ENCODE data around the gene PET117. TPM values are rescaled to one million over a fixed set of nuclear protein-coding genes. Genes with fewer than 3 reads are reported as not detected.

PET117 gene
- total and polyA plus RNA-seq, 4 donors: 8.9 to 13.5 (median 12.0) TPM

DNA sequence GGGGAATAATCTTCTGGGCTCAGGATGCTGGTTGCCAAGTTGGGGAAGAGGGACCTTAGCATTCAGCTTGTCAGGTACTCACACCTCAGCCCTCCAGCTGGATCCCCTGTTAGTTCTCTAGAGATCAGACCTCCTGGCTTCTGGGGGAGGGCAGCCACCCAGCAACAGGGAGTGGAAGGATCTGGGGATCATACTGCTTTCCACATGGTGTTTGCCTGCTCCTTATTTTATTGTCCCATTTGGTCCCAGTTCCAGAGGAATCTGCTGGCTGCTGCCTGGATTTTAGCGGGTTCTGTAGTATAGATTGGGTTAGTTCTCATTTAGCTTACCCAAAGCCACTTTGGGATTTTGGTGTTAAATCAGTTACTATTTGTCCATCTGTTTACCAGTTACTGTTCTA, 29.3 kb downstream of the PET117 start:
- no peak overlapping the region for H3K9ac ChIP-seq (ENCODE audit: insufficient read depth in 1 of 2, low read length in 2 of 2)
- no peaks in the 10 kb centered on the region for H3K9me3 ChIP-seq (ENCODE audit: control insufficient read depth in 4 of 4, insufficient read depth in 3 of 4, low read length in 3 of 4)
- no peak overlapping the region for H3K27ac ChIP-seq (ENCODE audit: low read depth in 1 of 2, low read length in 1 of 2)
- ATAC-seq (ENCODE audit: insufficient read depth, low FRiP score) (no peak), DNase-seq (no peak)
- H3K27me3 ChIP-seq (ENCODE audit: control insufficient read depth in 3 of 3, insufficient read depth in 3 of 3, low read length in 2 of 3): no peaks in the 10 kb centered on the region
- H3K36me3 ChIP-seq (ENCODE audit: control insufficient read depth in 4 of 4, insufficient read depth in 4 of 4, low read length in 4 of 4): peaks cover 11 to 32% (median 20%) of the 10 kb centered on the region in 4 donors
- H3K4me3 ChIP-seq: no peak overlapping the region
- H3K4me1 ChIP-seq (ENCODE audit: control insufficient read depth in 5 of 5, insufficient read depth in 5 of 5, low read length in 5 of 5): peaks cover 0 to 4% (median 0%) of the 10 kb centered on the region in 5 donors
- TF ChIP-seq, protein P1, sequence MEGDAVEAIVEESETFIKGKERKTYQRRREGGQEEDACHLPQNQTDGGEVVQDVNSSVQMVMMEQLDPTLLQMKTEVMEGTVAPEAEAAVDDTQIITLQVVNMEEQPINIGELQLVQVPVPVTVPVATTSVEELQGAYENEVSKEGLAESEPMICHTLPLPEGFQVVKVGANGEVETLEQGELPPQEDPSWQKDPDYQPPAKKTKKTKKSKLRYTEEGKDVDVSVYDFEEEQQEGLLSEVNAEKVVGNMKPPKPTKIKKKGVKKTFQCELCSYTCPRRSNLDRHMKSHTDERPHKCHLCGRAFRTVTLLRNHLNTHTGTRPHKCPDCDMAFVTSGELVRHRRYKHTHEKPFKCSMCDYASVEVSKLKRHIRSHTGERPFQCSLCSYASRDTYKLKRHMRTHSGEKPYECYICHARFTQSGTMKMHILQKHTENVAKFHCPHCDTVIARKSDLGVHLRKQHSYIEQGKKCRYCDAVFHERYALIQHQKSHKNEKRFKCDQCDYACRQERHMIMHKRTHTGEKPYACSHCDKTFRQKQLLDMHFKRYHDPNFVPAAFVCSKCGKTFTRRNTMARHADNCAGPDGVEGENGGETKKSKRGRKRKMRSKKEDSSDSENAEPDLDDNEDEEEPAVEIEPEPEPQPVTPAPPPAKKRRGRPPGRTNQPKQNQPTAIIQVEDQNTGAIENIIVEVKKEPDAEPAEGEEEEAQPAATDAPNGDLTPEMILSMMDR (IDR thresholded peaks at IDR 0.05; ENCODE audit: control extremely low read depth, extremely low read depth): no peak
- WGBS, 2 donors: 93 to 100% methylated on average over 1 of the region's 1 CpG

DNA sequence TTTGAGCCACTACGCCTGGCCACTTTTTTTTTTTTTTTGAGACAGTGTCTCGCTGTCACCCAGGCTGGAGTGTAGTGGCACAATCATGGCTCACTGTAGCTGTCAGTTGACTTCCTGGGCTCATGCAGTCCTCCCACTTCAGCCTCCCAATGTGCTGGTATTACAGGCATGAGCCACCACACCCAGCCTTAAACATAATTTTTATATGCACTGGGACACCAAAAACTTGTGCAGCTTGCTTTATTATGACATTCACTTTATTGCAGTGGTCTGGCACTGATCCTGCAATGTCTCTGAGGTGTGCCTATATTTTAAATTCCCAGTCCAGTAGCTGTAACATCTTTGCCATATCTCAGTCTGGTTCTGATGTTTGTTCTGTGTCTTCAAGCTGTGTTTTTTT, 34.7 kb downstream of the PET117 start:
- ATAC-seq (ENCODE audit: insufficient read depth, low FRiP score): no peak
- Histone ChIP-seq H3K36me3 (ENCODE audit: control insufficient read depth in 4 of 4, insufficient read depth in 4 of 4, low read length in 4 of 4) (peaks cover 1 to 17% (median 3%) of the 10 kb centered on the region in 4 donors), H3K4me3 (no peak overlapping the region), H3K27ac (ENCODE audit: low read depth in 1 of 2, low read length in 1 of 2) (no peak overlapping the region), H3K9ac (ENCODE audit: insufficient read depth in 1 of 2, low read length in 2 of 2) (no peak overlapping the region), H3K9me3 (ENCODE audit: control insufficient read depth in 4 of 4, insufficient read depth in 3 of 4, low read length in 3 of 4) (no peaks in the 10 kb centered on the region), H3K4me1 (ENCODE audit: control insufficient read depth in 5 of 5, insufficient read depth in 5 of 5, low read length in 5 of 5) (peaks cover 0 to 4% (median 0%) of the 10 kb centered on the region in 5 donors), H3K27me3 (ENCODE audit: control insufficient read depth in 3 of 3, insufficient read depth in 3 of 3, low read length in 2 of 3) (no peaks in the 10 kb centered on the region)
- no peak for DNase-seq
- TF ChIP-seq, protein P1 (IDR thresholded peaks at IDR 0.05; ENCODE audit: control extremely low read depth, extremely low read depth): no peak
- 98 to 100% methylated on average over 1 to 2 of the region's 2 CpGs for WGBS, 2 donors

DNA sequence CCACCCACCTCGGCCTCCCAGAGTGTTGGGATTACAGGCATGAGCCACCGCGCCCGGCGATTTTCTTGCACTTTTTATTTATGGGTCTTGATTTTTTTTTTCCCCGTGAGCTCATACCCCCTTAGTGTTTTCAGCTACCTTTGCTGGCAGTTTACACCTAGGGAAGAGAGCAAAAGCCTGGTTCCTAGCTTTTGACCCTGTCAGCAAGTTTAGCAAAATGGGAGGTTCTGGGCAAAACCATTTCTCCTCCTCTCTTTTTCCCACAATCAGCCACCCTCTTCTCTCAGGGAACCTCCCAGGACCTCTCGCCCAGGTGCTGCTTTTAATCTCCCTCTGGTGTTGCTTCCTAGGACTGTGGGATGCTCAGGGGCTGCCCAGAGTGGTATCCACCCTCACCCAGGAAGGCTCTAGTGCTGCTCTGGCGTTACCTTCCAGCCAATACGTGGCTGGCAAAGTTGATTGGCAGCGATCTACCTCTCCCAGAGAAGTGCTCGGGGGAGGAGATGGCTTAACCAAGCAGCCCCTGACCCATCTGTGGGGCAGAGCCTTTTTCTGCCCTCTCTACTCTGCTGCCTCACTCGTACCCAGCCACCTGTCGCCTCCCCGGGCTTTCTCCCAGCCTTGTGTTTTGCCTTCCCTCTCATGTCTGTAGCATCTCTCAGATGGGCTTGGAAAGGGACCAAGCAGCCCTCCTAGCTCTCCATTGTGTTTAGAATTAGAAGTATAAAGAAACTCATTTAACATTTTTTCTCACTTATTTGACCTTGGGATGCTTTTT, 37.4 kb downstream of the PET117 start:
- peaks cover 1 to 10% (median 4%) of the 10 kb centered on the region in 4 donors for H3K36me3 ChIP-seq (ENCODE audit: control insufficient read depth in 4 of 4, insufficient read depth in 4 of 4, low read length in 4 of 4)

More for the DNA sequence above, 37.4 kb downstream of the PET117 start:
- Histone ChIP-seq H3K27me3 (ENCODE audit: control insufficient read depth in 3 of 3, insufficient read depth in 3 of 3, low read length in 2 of 3) (no peaks in the 10 kb centered on the region), H3K9ac (ENCODE audit: insufficient read depth in 1 of 2, low read length in 2 of 2) (no peak overlapping the region), H3K9me3 (ENCODE audit: control insufficient read depth in 4 of 4, insufficient read depth in 3 of 4, low read length in 3 of 4) (no peaks in the 10 kb centered on the region), H3K4me1 (ENCODE audit: control insufficient read depth in 5 of 5, insufficient read depth in 5 of 5, low read length in 5 of 5) (peaks cover 0 to 2% (median 0%) of the 10 kb centered on the region in 5 donors), H3K4me3 (no peak overlapping the region), H3K27ac (ENCODE audit: low read depth in 1 of 2, low read length in 1 of 2) (no peak overlapping the region)
- TF ChIP-seq, protein P1 (IDR thresholded peaks at IDR 0.05; ENCODE audit: control extremely low read depth, extremely low read depth): no peak
- 97 to 99% methylated on average over 14 of the region's 14 CpGs for WGBS, 2 donors
- DNase-seq (no peak), ATAC-seq (ENCODE audit: insufficient read depth, low FRiP score) (no peak)

Data from lung (tissue), 12 donors.